WI38 (cell line): ENCODE results near the gene MARK1.

Source experiments
- H3K4me3 ChIP-seq: 2 replicates; pipeline ENCODE4 v1.5.1; 2011; ENCODE audit warnings: low read depth, mild to moderate bottlenecking, control low read depth, low read length
- TF ChIP-seq, protein P1 (sequence below): IDR thresholded peaks from 2 replicates; pipeline ENCODE4 v1.5.1; 2012; ENCODE audit warnings: low read depth, mild to moderate bottlenecking, control low read depth, low read length

Gene MARK1

GRCh38 chr1:220616836-220617235, 88.9 kb downstream of the MARK1 start:
- TF ChIP-seq, protein P1, sequence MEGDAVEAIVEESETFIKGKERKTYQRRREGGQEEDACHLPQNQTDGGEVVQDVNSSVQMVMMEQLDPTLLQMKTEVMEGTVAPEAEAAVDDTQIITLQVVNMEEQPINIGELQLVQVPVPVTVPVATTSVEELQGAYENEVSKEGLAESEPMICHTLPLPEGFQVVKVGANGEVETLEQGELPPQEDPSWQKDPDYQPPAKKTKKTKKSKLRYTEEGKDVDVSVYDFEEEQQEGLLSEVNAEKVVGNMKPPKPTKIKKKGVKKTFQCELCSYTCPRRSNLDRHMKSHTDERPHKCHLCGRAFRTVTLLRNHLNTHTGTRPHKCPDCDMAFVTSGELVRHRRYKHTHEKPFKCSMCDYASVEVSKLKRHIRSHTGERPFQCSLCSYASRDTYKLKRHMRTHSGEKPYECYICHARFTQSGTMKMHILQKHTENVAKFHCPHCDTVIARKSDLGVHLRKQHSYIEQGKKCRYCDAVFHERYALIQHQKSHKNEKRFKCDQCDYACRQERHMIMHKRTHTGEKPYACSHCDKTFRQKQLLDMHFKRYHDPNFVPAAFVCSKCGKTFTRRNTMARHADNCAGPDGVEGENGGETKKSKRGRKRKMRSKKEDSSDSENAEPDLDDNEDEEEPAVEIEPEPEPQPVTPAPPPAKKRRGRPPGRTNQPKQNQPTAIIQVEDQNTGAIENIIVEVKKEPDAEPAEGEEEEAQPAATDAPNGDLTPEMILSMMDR = no peak
- H3K4me3 ChIP-seq = no peak overlapping the region

GRCh38 chr1:220628431-220628830, 100.5 kb downstream of the MARK1 start:
- H3K4me3 ChIP-seq = no peak overlapping the region
- TF ChIP-seq, protein P1 = no peak

- TF ChIP-seq, protein P1 = no peak
- no peak overlapping the region for H3K4me3 ChIP-seq
Measured at GRCh38 chr1:220631238-220631815, 103.4 kb downstream of the MARK1 start.

GRCh38 chr1:220637759-220638158, 109.8 kb downstream of the MARK1 start:
- no peak overlapping the region for H3K4me3 ChIP-seq
- TF ChIP-seq, protein P1 = no peak

DNA sequence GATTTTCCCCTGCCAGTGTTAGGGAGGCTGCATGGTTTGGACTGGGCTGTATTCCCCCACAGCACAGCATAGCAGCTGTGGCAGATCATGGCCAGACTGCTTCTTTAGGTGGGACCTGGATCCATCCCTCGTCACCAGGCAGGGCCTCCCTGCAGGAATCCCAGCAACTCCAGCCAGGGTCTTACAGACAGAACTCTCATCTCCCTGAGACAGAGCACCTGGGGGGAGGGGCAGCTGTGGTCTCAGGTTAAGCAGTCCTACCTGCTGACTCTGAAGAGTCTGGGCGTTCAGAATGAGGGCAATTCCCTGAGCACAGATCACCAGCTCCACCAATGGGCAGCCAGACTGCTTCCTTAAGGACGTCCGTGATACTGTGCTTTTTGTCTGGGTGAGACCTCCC, 114.3 kb downstream of the MARK1 start:
- no peak overlapping the region for H3K4me3 ChIP-seq
- TF ChIP-seq, protein P1 = no peak

DNA sequence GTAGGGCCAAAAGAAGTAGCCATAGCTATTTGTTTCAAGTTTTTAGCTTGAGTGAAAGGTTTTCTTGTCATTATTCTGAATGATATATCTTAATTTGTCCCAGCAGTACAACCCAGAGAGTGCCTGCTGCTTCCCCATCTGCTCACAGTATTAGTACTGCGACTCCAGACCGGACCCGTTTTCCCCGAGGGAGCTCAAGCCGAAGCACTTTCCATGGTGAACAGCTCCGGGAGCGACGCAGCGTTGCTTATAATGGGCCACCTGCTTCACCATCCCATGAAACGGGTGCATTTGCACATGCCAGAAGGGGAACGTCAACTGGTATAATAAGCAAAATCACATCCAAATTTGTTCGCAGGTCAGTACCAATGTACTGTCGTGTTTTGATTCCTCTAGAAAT, 125.1 kb downstream of the MARK1 start:
- no peak overlapping the region for H3K4me3 ChIP-seq
- TF ChIP-seq, protein P1 = no peak

GRCh38 chr1:220655509-220655908, 127.6 kb downstream of the MARK1 start:
- H3K4me3 ChIP-seq = no peak overlapping the region
- TF ChIP-seq, protein P1 = no peak
